ENCODE measurements around the gene TMEM244. TPM values are rescaled to one million over a fixed set of nuclear protein-coding genes. Genes with fewer than 3 reads are reported as not detected.

Gene TMEM244
- total RNA-seq, 4 donors from 2014 or later: not detected

DNA sequence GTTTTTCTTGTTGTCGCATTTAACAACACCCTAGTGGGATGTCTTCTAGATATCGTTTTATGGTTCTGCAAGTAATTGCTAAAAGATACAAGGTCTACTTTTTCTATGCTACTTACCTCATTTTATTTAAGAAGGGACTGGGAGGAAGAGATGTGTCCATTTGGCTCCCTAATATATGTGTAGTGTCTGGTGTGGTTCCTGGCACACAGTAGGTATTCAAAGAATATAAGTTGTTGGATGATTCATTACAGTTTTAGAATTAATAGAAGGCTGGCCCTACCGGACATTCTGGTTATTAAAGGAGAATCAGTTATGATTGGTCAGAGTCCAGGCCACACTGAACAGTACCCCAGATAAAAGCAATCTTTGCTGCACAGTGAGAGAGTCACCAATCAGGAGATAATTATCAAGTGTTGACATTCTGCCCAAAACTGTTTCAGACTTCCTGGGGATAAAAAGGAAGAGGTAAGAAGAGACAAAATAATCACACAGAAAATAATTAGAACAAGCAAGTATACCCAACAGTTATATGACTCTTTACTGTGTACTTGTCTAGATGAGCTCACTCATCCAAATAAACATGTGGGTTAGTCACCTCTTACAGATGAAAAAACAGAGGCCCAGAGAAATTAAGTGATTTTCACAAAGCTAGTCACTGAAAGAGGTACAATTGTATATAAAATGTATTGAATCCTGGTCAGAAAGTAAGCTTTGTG lies 7.0 kb downstream of the TMEM244 start:
- no peak for DNase-seq (ENCODE audit: low spot score)
- no peak for ATAC-seq (ENCODE audit: low FRiP score)
- TF ChIP-seq, protein P1, sequence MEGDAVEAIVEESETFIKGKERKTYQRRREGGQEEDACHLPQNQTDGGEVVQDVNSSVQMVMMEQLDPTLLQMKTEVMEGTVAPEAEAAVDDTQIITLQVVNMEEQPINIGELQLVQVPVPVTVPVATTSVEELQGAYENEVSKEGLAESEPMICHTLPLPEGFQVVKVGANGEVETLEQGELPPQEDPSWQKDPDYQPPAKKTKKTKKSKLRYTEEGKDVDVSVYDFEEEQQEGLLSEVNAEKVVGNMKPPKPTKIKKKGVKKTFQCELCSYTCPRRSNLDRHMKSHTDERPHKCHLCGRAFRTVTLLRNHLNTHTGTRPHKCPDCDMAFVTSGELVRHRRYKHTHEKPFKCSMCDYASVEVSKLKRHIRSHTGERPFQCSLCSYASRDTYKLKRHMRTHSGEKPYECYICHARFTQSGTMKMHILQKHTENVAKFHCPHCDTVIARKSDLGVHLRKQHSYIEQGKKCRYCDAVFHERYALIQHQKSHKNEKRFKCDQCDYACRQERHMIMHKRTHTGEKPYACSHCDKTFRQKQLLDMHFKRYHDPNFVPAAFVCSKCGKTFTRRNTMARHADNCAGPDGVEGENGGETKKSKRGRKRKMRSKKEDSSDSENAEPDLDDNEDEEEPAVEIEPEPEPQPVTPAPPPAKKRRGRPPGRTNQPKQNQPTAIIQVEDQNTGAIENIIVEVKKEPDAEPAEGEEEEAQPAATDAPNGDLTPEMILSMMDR (IDR thresholded peaks at IDR 0.05): no peak

DNA sequence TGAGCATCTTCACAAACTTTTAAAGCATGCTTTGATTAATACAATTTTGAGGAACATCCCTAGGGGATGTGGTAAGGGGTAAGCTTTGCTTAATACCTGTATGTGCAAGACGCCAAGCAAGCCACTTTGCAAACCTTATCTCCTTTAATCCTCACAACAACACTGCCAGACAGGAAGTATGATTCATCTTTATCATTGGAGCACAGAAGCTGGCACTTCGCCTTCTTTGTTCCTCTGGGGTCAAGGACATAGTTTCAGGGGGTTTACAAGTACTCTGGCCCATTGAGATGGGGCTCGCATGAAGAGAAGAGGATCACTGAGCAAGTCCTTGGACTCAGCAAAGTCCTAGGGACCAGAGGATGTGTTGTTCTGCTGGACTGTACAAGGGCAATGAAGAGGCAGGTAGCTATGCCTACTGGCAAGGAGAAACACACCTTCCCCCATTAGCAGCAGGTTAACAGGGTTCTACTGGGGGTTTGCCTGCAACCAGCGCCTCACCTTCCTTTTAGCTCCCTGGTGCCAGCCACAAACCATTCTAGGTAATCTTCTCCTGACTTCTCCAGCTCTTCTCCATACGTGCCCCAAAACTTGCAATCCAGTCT lies 8.8 kb downstream of the TMEM244 start:
- no peak for ATAC-seq (ENCODE audit: low FRiP score)
- DNase-seq (ENCODE audit: low spot score): no peak
- TF ChIP-seq, protein P1 (IDR thresholded peaks at IDR 0.05): no peak

DNA sequence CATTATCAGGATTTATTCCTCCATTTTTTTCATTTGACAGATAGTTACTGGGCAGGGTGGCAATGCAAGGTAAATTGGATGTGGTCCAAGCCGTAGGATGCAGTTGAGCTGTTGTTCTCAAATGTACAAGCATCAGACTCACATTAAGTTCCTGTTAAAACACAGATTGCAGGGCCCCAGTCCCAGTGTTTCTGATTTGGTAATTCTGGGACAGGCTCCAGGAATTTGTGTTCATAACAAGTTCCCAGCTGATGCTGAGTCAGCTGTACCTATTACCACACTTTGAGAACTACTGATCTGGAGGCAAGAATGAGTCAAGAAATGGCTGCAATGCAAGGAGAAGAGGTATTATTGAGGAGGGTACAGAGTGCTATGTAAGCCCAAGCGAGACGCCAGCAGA lies 11.7 kb downstream of the TMEM244 start:
- TF ChIP-seq, protein P1 (IDR thresholded peaks at IDR 0.05): no peak
- ATAC-seq (ENCODE audit: low FRiP score) (no peak), DNase-seq (ENCODE audit: low spot score) (no peak)

DNA sequence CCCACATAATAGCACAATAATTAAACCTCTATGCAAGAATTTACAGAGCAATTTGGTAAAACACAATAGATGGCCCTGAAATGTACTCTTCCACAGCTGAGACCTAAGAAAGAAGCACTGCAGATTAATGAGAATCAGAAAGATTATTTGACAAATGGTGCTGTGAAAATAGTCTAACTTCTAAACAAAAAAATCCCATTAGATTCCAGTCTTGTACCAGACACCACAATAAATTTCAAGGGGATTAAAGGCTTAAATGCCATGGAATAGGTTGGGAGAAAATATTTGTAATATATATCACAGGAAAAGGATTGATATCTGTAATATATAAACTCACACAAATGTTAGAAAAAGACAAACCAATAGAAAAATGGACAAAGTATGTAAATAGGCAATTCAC lies 14.4 kb downstream of the TMEM244 start:
- TF ChIP-seq, protein P1 (IDR thresholded peaks at IDR 0.05): no peak
- DNase-seq (ENCODE audit: low spot score): no peak
- no peak for ATAC-seq (ENCODE audit: low FRiP score)

DNA sequence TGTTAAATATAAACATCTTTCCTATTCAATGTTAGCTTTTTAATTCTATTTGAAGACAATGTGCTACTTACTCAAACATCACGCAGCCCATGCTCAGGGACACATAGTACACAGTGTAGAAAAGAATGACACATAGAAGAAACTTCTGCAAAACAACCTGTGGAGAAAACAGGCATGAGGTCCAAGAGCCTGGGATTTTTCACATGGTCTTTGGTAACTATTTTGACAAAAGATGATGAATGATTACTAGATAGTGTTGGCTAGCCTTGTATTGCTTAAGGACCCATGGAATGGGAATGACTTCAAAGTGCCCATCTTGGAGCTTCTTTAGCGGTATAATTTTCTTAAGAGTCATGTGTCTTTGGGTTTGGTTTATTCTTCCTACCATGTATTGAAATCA lies 15.4 kb downstream of the TMEM244 start:
- no peak for ATAC-seq (ENCODE audit: low FRiP score)
- TF ChIP-seq, protein P1 (IDR thresholded peaks at IDR 0.05): no peak
- no peak for DNase-seq (ENCODE audit: low spot score)

DNA sequence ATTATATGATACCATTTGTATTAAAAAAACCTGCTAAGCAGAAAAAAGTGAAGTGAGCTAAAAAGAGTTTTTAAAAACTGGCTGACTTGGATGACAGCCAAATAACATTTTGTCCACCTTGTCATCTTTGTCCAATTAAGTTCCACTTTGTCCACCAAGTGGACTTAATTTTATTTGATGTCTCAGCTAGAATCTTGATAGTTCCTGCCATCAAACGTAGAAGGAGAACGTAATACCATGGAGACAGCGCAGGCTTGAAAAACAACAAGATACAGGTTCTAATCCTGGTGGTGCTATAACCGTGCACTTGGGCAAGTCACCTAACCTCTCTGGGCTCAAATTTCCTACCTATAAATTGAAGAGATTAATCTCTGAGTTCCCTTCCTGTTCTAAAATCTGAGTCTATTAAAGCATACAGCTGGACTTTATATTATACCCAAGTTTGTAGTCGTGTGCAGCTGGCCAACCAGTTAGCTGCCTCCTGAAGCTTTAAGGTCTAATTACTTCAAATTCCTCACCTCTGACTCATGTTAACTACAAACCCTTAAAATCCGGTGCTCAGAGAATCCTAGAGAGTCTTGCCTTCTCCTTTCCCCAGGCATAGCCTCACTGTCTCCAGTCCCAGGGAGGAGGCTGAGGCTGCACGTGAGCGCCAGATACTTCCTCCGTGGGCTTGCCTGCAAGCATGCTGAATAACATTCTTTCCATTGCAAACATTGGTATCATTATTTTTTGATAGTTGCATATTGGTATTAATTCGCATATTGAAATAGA lies 16.8 kb downstream of the TMEM244 start:
- TF ChIP-seq, protein P1 (IDR thresholded peaks at IDR 0.05): no peak
- no peak for ATAC-seq (ENCODE audit: low FRiP score)
- DNase-seq (ENCODE audit: low spot score): no peak
